GM06990 (cell line): Measurements from ENCODE around the gene ABCB10.
A peak's percentile ranks its signal among the peaks of the same experiment; 100 is the strongest.
"Not testable (repeated sequence)": the region's sequence is repeated elsewhere in the genome, so short reads cannot be mapped to it uniquely, and the experiment has no call there.

ENCODE experiments used
- DNase-seq: peaks from one replicate; pipeline ENCODE4 v3.0.0-alpha.2; 2011; ENCODE audit not compliant: insufficient read length; ENCODE audit errors: extremely low read depth
- H3K27me3 ChIP-seq: replicated peaks from 2 replicates; pipeline ENCODE4 v1.6.0; 2011; ENCODE audit warnings: low read length; ENCODE audit not compliant: control insufficient read depth, insufficient read depth
- H3K36me3 ChIP-seq: 2 replicates; pipeline ENCODE4 v1.5.1; 2011; ENCODE audit warnings: low read length; ENCODE audit not compliant: control insufficient read depth, insufficient read depth
- H3K4me3 ChIP-seq: replicated peaks from 2 replicates; pipeline ENCODE4 v1.5.1; 2011; ENCODE audit warnings: low read depth, mild to moderate bottlenecking, control low read depth, low read length
- CTCF ChIP-seq: IDR thresholded peaks from 2 replicates; pipeline ENCODE4 v1.5.1; 2011; ENCODE audit warnings: low read length, control low read depth, mild to moderate bottlenecking, inconsistent platforms; ENCODE audit not compliant: insufficient read depth, poor library complexity, severe bottlenecking

ABCB10 gene

GRCh38 chr1:229523052-229523451 lies 35.5 kb downstream of the ABCB10 start:
- Histone ChIP-seq H3K36me3 (peaks cover 10% of the 10 kb centered on the region), H3K4me3 (no peak overlapping the region), H3K27me3 (no peaks in the 10 kb centered on the region)
- no peak for DNase-seq
- TF ChIP-seq CTCF, result no peak

GRCh38 chr1:229514578-229515275 lies 43.8 kb downstream of the ABCB10 start:
- Histone ChIP-seq H3K4me3 (no peak overlapping the region), H3K27me3 (no peaks in the 10 kb centered on the region), H3K36me3 (0 out of 2 replicates have a peak, but pooled peaks cover 3% of the 10 kb centered on the region)
- TF ChIP-seq CTCF, result peak; percentile 88
- no peak for DNase-seq

GRCh38 chr1:229511625-229512024 lies 46.9 kb downstream of the ABCB10 start:
- H3K36me3 ChIP-seq, H3K4me3 ChIP-seq, DNase-seq, H3K27me3 ChIP-seq: not testable (repeated sequence)

- DNase-seq, H3K36me3 ChIP-seq, H3K4me3 ChIP-seq, H3K27me3 ChIP-seq: not testable (repeated sequence)
Observed at GRCh38 chr1:229511201-229511600, 47.3 kb downstream of the ABCB10 start.

GRCh38 chr1:229509576-229509975 lies 48.9 kb downstream of the ABCB10 start:
- no peak for DNase-seq
- no peaks in the 10 kb centered on the region for H3K27me3 ChIP-seq

GRCh38 chr1:229508823-229509337 lies 49.6 kb downstream of the ABCB10 start:
- Histone ChIP-seq H3K4me3 (peak overlapping the region; percentile 88), H3K27me3 (no peaks in the 10 kb centered on the region), H3K36me3 (no peaks in the 10 kb centered on the region)
- no peak for TF ChIP-seq CTCF
- DNase-seq, result no peak

More at GRCh38 chr1:229509576-229509975, 48.9 kb downstream of the ABCB10 start:
- no peaks in the 10 kb centered on the region for H3K36me3 ChIP-seq
- no peak overlapping the region for H3K4me3 ChIP-seq
- no peak for TF ChIP-seq CTCF
